ENCODE results near the gene GRIN3A. TPM values are rescaled to one million over a fixed set of nuclear protein-coding genes. Genes with fewer than 3 reads are reported as not detected.

Gene GRIN3A
- total and polyA plus RNA-seq, 9 of the 15 experiments (the other 6 are each of a cell fraction or from before 2014, with no cell fraction given): 0.01 to 0.03 TPM; not detected in 7

DNA sequence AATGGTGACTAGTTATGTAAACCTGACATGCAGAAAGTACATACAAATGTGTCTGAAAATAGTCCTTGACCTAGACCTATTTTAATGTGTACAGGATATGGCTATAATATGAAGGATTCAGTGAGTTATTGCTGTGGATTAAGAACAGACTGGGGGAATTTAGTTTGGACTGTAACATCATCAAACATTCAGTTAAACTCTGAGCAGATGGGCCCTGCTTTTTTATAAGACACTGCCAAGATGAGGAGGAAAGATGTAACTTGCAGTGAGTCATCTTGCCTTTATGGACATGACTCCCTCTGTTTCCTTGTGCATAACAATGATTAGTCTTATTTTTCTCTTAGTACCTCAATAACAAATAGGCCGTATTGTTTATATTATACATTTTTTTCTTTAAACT is 155.9 kb downstream of the GRIN3A start:
- Histone ChIP-seq H3K36me3 (ENCODE audit: control insufficient read depth, insufficient read depth, low read length) (no peaks in the 10 kb centered on the region), H3K4me1 (replicated peaks in 1 of 2; ENCODE audit: control insufficient read depth in 2 of 2, insufficient read depth in 2 of 2, low read length in 2 of 2) (no peaks in the 10 kb centered on the region; a peak in 1 of 5 replicates), H3K79me2 (ENCODE audit: control insufficient read depth, insufficient read depth, low read length) (no peaks in the 10 kb centered on the region), H4K20me1 (replicated peaks; ENCODE audit: control insufficient read depth, insufficient read depth, low read length) (no peaks in the 10 kb centered on the region), H2AFZ (ENCODE audit: low read depth, low read length) (no peak overlapping the region), H3K9me3 (replicated peaks; ENCODE audit: control insufficient read depth, insufficient read depth, low read depth, low read length) (no peaks in the 10 kb centered on the region), H3K4me2 (ENCODE audit: insufficient read depth, low read length) (no peak overlapping the region), H3K27me3 (ENCODE audit: control insufficient read depth in 2 of 2, insufficient read depth in 2 of 2, low read length in 2 of 2) (no peaks in the 10 kb centered on the region; a peak in 1 of 5 replicates), H3K9ac (ENCODE audit: insufficient read depth in 1 of 2, low read depth in 2 of 2, low read length in 2 of 2) (no peak overlapping the region), H3K4me3 (no peak overlapping the region), H3K27ac (ENCODE audit: extremely low read depth, low read depth, low read length) (no peak overlapping the region), H3K9me1 (ENCODE audit: control insufficient read depth, insufficient read depth, low read length) (no peaks in the 10 kb centered on the region)
- in situ Hi-C loops (cut with MboI) (no loop called here), intact Hi-C loops (cut with micrococcal nuclease) (no loop called here)
- no peak for FAIRE-seq
- no peak for DNase-seq (ENCODE audit: extremely low read depth in 1 of 4, low spot score in 3 of 4)
- TF ChIP-seq BMI1 (IDR thresholded peaks at IDR 0.05; ENCODE audit: low read length): no peak
- TF ChIP-seq, protein P1, sequence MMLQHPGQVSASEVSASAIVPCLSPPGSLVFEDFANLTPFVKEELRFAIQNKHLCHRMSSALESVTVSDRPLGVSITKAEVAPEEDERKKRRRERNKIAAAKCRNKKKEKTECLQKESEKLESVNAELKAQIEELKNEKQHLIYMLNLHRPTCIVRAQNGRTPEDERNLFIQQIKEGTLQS (IDR thresholded peaks at IDR 0.05): 0 out of 2 replicates have a peak, but pooled peaks have one; percentile 14
- TF ChIP-seq, protein P1 (CRISPR knock-in tag; conservative IDR thresholded peaks at IDR 0.05): no peak
- no TSS peak for BruUV-seq (replicated peaks)
- 0% methylated on average over 1 of the region's 1 CpG for WGBS (ENCODE audit: insufficient coverage, low coverage, missing lambda C conversion rate)
- POLR2A ChIA-PET: interaction anchor here (0.9 kb wide), 1 partner anchor 9 kb away, joined by 4 read pairs; no protein-coding TSS in a partner anchor
- no peak for ATAC-seq
- CTCF ChIA-PET (ENCODE audit: low intra/inter-chr PET ratio): no interaction called here

DNA sequence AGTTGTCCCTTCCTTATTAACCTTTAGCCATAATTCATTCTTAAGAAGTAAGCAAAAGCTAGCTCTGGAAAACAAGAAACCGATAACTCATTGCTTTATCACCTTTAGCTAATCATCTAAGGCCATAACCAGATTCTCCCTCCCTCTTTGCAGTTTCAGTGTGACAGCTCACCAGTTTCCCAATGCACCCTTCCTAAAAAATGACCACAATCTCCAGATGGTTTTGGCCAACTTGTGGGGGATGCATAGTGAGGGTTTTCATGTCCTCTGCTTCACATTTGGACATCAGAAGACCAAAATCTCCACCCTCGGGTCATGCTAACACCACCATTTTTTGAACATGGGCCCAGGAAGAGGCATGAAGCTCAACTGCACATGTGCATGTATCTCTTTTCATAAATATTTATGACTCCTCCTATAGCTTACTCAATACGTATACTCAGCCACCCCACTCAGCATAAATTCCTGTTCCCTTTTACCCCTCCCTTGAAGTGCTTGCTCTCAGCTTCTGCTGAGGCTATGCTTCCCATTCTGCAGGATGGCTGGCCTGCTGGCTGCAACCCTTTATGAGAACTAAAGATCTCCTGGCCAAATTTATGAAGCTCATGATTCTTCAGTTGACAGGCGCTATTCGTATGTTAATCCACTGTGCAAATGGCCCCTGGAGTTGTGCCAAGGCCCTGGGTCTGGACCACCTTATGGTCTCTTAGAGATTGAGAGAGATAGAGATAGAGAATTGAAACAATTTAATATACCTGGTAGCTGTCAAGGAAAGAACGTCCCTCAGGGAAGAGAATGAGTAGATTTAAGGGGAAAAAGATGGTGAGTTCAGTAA is 158.5 kb downstream of the GRIN3A start:
- H3K4me2 ChIP-seq (ENCODE audit: insufficient read depth, low read length): no peak overlapping the region
- in situ Hi-C loops (cut with MboI): no loop called here
- FAIRE-seq (no peak), ATAC-seq (no peak), DNase-seq (ENCODE audit: extremely low read depth in 1 of 4, low spot score in 3 of 4) (no peak)
- no peaks in the 10 kb centered on the region; a peak in 1 of 5 replicates for H3K4me1 ChIP-seq (replicated peaks in 1 of 2; ENCODE audit: control insufficient read depth in 2 of 2, insufficient read depth in 2 of 2, low read length in 2 of 2)
- no peak overlapping the region for H2AFZ ChIP-seq (ENCODE audit: low read depth, low read length)
- no peaks in the 10 kb centered on the region for H3K36me3 ChIP-seq (ENCODE audit: control insufficient read depth, insufficient read depth, low read length)
- no peaks in the 10 kb centered on the region for H3K9me3 ChIP-seq (replicated peaks; ENCODE audit: control insufficient read depth, insufficient read depth, low read depth, low read length)
- intact Hi-C loops (cut with micrococcal nuclease): no loop called here
- H4K20me1 ChIP-seq (replicated peaks; ENCODE audit: control insufficient read depth, insufficient read depth, low read length): no peaks in the 10 kb centered on the region
- no TSS peak for BruUV-seq (replicated peaks)
- H3K4me3 ChIP-seq: no peak overlapping the region
- H3K9me1 ChIP-seq (ENCODE audit: control insufficient read depth, insufficient read depth, low read length): no peaks in the 10 kb centered on the region
- POLR2A ChIA-PET: interaction anchor here (0.6 kb wide), 1 partner anchor 18 kb away, joined by 3 read pairs; no protein-coding TSS in a partner anchor
- 4% methylated on average over 6 of the region's 6 CpGs for WGBS (ENCODE audit: insufficient coverage, low coverage, missing lambda C conversion rate)
- no peaks in the 10 kb centered on the region for H3K79me2 ChIP-seq (ENCODE audit: control insufficient read depth, insufficient read depth, low read length)
- H3K27me3 ChIP-seq (ENCODE audit: control insufficient read depth in 2 of 2, insufficient read depth in 2 of 2, low read length in 2 of 2): no peaks in the 10 kb centered on the region; a peak in 1 of 5 replicates
- CTCF ChIA-PET (ENCODE audit: low intra/inter-chr PET ratio): no interaction called here
- H3K27ac ChIP-seq (ENCODE audit: extremely low read depth, low read depth, low read length): no peak overlapping the region
- no peak overlapping the region for H3K9ac ChIP-seq (ENCODE audit: insufficient read depth in 1 of 2, low read depth in 2 of 2, low read length in 2 of 2)
- TF ChIP-seq ILF3 (IDR thresholded peaks at IDR 0.05; ENCODE audit: borderline replicate concordance) (no peak), CAMTA2 (CRISPR knock-in tag; conservative IDR thresholded peaks at IDR 0.05) (no peak), RBM34 (IDR thresholded peaks at IDR 0.05; ENCODE audit: borderline replicate concordance, insufficient read depth, low read length) (no peak), GATAD2A (IDR thresholded peaks at IDR 0.05) (no peak)
- TF ChIP-seq, protein P2, sequence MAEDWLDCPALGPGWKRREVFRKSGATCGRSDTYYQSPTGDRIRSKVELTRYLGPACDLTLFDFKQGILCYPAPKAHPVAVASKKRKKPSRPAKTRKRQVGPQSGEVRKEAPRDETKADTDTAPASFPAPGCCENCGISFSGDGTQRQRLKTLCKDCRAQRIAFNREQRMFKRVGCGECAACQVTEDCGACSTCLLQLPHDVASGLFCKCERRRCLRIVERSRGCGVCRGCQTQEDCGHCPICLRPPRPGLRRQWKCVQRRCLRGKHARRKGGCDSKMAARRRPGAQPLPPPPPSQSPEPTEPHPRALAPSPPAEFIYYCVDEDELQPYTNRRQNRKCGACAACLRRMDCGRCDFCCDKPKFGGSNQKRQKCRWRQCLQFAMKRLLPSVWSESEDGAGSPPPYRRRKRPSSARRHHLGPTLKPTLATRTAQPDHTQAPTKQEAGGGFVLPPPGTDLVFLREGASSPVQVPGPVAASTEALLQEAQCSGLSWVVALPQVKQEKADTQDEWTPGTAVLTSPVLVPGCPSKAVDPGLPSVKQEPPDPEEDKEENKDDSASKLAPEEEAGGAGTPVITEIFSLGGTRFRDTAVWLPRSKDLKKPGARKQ (CRISPR knock-in tag; IDR thresholded peaks at IDR 0.05): no peak
- TF ChIP-seq, protein P3, sequence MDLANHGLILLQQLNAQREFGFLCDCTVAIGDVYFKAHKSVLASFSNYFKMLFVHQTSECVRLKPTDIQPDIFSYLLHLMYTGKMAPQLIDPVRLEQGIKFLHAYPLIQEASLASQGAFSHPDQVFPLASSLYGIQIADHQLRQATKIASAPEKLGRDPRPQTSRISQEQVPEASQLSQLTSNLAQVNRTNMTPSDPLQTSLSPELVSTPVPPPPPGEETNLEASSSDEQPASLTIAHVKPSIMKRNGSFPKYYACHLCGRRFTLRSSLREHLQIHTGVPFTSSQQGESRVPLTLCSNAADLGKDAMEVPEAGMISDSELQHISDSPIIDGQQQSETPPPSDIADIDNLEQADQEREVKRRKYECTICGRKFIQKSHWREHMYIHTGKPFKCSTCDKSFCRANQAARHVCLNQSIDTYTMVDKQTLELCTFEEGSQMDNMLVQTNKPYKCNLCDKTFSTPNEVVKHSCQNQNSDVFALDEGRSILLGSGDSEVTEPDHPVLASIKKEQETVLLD (IDR thresholded peaks at IDR 0.05): no peak
